Endothelial cell of umbilical vein (primary cell): ENCODE results near the gene HES3. TPM values are rescaled to one million over a fixed set of nuclear protein-coding genes. Genes with fewer than 3 reads are reported as not detected.

ENCODE experiments used
- BruUV-seq: library from RNA; stranded (reverse); fragments of 400-500 nt; replicated peaks from 2 replicates; lab custom pipeline; 2021; lab: Mats Ljungman, UMichigan
- CTCF ChIA-PET: fragments of 300-600, 350-600 bp; sonication (Branson Sonifier 250); formaldehyde crosslinking; loops from one replicate; lab custom pipeline; 2021; ENCODE audit warnings: antibody characterized with exemption, inconsistent platforms; lab: Charles Lee
- POLR2A ChIA-PET: fragments of 300-600, 350-600 bp; sonication (Branson Sonifier 250); formaldehyde crosslinking; loops from one replicate; lab custom pipeline; 2021; ENCODE audit warnings: antibody characterized with exemption, inconsistent platforms; lab: Charles Lee
- DNase-seq: peaks from one replicate; pipeline ENCODE4 v3.0.0-alpha.2; 2011; ENCODE audit warnings: low read depth, low spot score
- FAIRE-seq: peaks from 2 replicates; lab custom pipeline; 2011; peaks lifted over from hg19 to GRCh38; lab: Jason Lieb, UNC
- H2AFZ ChIP-seq: 2 replicates; pipeline ENCODE4 v1.6.0; 2012; ENCODE audit warnings: low read depth, low read length, control low read depth, inconsistent platforms
- H3K27ac ChIP-seq: 2 replicates; pipeline ENCODE4 v1.5.1; 2011; ENCODE audit warnings: low read depth, mild to moderate bottlenecking, control low read depth, low read length, moderate library complexity; ENCODE audit not compliant: insufficient read depth
- H3K27me3 ChIP-seq, 2 experiments: 2 replicates each; pipeline versions ENCODE4 v1.6.0 to v1.6.1; 2011; ENCODE audit warnings: low read length in 2 of 2, mixed read lengths in 1 of 2; ENCODE audit not compliant: control insufficient read depth in 2 of 2, insufficient read depth in 2 of 2
- H3K36me3 ChIP-seq, 2 experiments: 2 replicates in 1 of 2; 3 replicates in 1 of 2; pipeline ENCODE4 v1.5.1; 2011; ENCODE audit warnings: low read length in 2 of 2, mild to moderate bottlenecking in 1 of 2, moderate library complexity in 1 of 2; ENCODE audit not compliant: control insufficient read depth in 2 of 2, insufficient read depth in 2 of 2; ENCODE audit errors: extremely low read depth in 1 of 2
- H3K4me1 ChIP-seq: 3 replicates; pipeline ENCODE4 v1.5.1; 2011; ENCODE audit warnings: mild to moderate bottlenecking, low read length; ENCODE audit not compliant: control insufficient read depth, insufficient read depth; ENCODE audit errors: extremely low read depth
- H3K4me2 ChIP-seq: 2 replicates; pipeline ENCODE4 v1.6.1; 2011; ENCODE audit warnings: low read length, control low read depth, mixed read lengths; ENCODE audit not compliant: insufficient read depth
- H3K4me3 ChIP-seq, 3 experiments: fragments of 200-600 bp in 1 of 3; sonication (generic), shearing (Covaris generic) in 1 of 3; replicated peaks in 1 of 3; 2 replicates each; pipeline ENCODE4 v1.5.1; 2011 to 2016; ENCODE audit warnings: control low read depth in 3 of 3, low read length in 3 of 3, mild to moderate bottlenecking in 2 of 3, inconsistent platforms in 1 of 3, low read depth in 1 of 3, moderate library complexity in 1 of 3; ENCODE audit not compliant: insufficient read depth in 1 of 3
- H3K79me2 ChIP-seq: 2 replicates; pipeline ENCODE4 v1.6.0; 2012; ENCODE audit warnings: low read length, inconsistent platforms; ENCODE audit not compliant: control insufficient read depth, insufficient read depth
- H3K9ac ChIP-seq: replicated peaks from 2 replicates; pipeline ENCODE3; 2011; ENCODE audit warnings: low read length, control low read depth; ENCODE audit not compliant: insufficient read depth; ENCODE audit errors: extremely low read depth
- H3K9me1 ChIP-seq: replicated peaks from 3 replicates; pipeline ENCODE4 v1.6.0; 2011; ENCODE audit warnings: mild to moderate bottlenecking, low read length; ENCODE audit not compliant: control insufficient read depth, insufficient read depth; ENCODE audit errors: extremely low read depth
- H3K9me3 ChIP-seq: replicated peaks from 2 replicates; pipeline ENCODE4 v1.5.1; 2012; ENCODE audit warnings: low read length, inconsistent platforms; ENCODE audit not compliant: control insufficient read depth, insufficient read depth
- H4K20me1 ChIP-seq: replicated peaks from 2 replicates; pipeline ENCODE3; 2011; ENCODE audit warnings: mild to moderate bottlenecking, low read length; ENCODE audit not compliant: control insufficient read depth, insufficient read depth; ENCODE audit errors: extremely low read depth
- EZH2 ChIP-seq: IDR thresholded peaks from 2 replicates; pipeline ENCODE4 v1.6.1; 2012; ENCODE audit warnings: borderline replicate concordance, low read depth, mild to moderate bottlenecking, moderate library complexity, low read length, inconsistent platforms; ENCODE audit not compliant: severe bottlenecking
- MYC ChIP-seq: IDR thresholded peaks from one replicate; pipeline ENCODE4 v1.6.1; 2011; ENCODE audit warnings: mild to moderate bottlenecking, low read depth, low read length
- dilution Hi-C: fragments of 300-500 bp; cut with MboI; formaldehyde crosslinking; loops from one replicate; pipeline ENCODE4 v1.15.0; 2019; ENCODE audit warnings: low sequenced_read_pairs; ENCODE audit not compliant: extremely low pct_ligation_motif_present
- intact Hi-C: fragments of 100-400 bp; cut with micrococcal nuclease; formaldehyde crosslinking; loops from one replicate; pipeline ENCODE4 v1.10.0; 2022
- polyA plus RNA-seq, 4 experiments: library from polyadenylated mRNA; depleted of rRNA in 3 of 4; stranded (reverse) in 3 of 4; unstranded in 1 of 4; fragments of >200 nt; gene quantifications; 2 replicates each; pipeline versions ENCODE4 v1.2.1 to v1.2.3, GENCODE V29; 2011 to 2012; ENCODE audit warnings: missing spikeins in 1 of 4
- total RNA-seq: library from RNA; stranded (reverse); gene quantifications from 2 replicates; pipeline ENCODE4 v1.2.3, GENCODE V29; 2021
- TF ChIP-seq, protein P1 (sequence below), 2 donors: IDR thresholded peaks; 1 replicate in 1 of 2; 2 replicates in 1 of 2; pipeline ENCODE4 v1.5.1; 2011; ENCODE audit warnings: low read length in 2 of 2, mild to moderate bottlenecking in 2 of 2, moderate library complexity in 2 of 2, control low read depth in 1 of 2, inconsistent platforms in 1 of 2, low read depth in 1 of 2; ENCODE audit not compliant: insufficient read depth in 1 of 2; ENCODE audit errors: extremely low read depth in 1 of 2

Gene HES3
- total and polyA plus RNA-seq, 2 donors (not counting 3 experiments of a cell fraction or from before 2014, with no cell fraction given), result not detected

- DNase-seq (no peak), FAIRE-seq (no peak)
- intact Hi-C loops (loop anchor here (2.0 kb wide), 1 partner anchor 183 kb away; no protein-coding TSS in a partner anchor), dilution Hi-C loops (no loop called here)
- ChIA-PET CTCF (interaction anchor here (0.7 to 3.3 kb wide), 10 partner anchors 14 to 200 kb away, joined by 3 to 33 read pairs (median 4); partner anchors contain the start of gene RNF207), POLR2A (no interaction called here)
- Histone ChIP-seq H3K27me3 (peaks cover 41 to 50% of the 10 kb centered on the region in 2 experiments), H3K27ac (no peak overlapping the region), H2AFZ (no peak overlapping the region), H3K4me2 (no peak overlapping the region), H3K9me1 (no peaks in the 10 kb centered on the region), H4K20me1 (no peaks in the 10 kb centered on the region), H3K4me3 (no peak overlapping the region), H3K36me3 (no peaks in the 10 kb centered on the region), H3K9me3 (no peaks in the 10 kb centered on the region), H3K79me2 (no peaks in the 10 kb centered on the region), H3K9ac (no peak overlapping the region), H3K4me1 (peaks cover 5% of the 10 kb centered on the region)
- BruUV-seq, result no TSS peak
- TF ChIP-seq MYC (no peak), EZH2 (peak; percentile 99)
These were observed 1.9 kb upstream of the HES3 start for GRCh38 chr1:6241887-6242740.

GRCh38 chr1:6243053-6243834 is 735 bp upstream of the HES3 start:
- Histone ChIP-seq H3K9me1 (no peaks in the 10 kb centered on the region), H4K20me1 (no peaks in the 10 kb centered on the region), H3K4me3 (no peak overlapping the region), H2AFZ (no peak overlapping the region), H3K9me3 (no peaks in the 10 kb centered on the region), H3K9ac (no peak overlapping the region), H3K27ac (no peak overlapping the region), H3K4me2 (no peak overlapping the region), H3K4me1 (peaks cover 5% of the 10 kb centered on the region), H3K27me3 (peaks cover 41 to 50% of the 10 kb centered on the region in 2 experiments), H3K36me3 (no peaks in the 10 kb centered on the region), H3K79me2 (no peaks in the 10 kb centered on the region)
- no peak for DNase-seq
- CTCF ChIA-PET, result interaction anchor here (1.3 to 3.3 kb wide), 5 partner anchors 134 to 201 kb away, joined by 3 to 33 read pairs (median 5); no protein-coding TSS in a partner anchor
- intact Hi-C loops (no loop called here), dilution Hi-C loops (no loop called here)
- no TSS peak for BruUV-seq
- POLR2A ChIA-PET, result no interaction called here
- no peak for FAIRE-seq
- TF ChIP-seq, protein P1, sequence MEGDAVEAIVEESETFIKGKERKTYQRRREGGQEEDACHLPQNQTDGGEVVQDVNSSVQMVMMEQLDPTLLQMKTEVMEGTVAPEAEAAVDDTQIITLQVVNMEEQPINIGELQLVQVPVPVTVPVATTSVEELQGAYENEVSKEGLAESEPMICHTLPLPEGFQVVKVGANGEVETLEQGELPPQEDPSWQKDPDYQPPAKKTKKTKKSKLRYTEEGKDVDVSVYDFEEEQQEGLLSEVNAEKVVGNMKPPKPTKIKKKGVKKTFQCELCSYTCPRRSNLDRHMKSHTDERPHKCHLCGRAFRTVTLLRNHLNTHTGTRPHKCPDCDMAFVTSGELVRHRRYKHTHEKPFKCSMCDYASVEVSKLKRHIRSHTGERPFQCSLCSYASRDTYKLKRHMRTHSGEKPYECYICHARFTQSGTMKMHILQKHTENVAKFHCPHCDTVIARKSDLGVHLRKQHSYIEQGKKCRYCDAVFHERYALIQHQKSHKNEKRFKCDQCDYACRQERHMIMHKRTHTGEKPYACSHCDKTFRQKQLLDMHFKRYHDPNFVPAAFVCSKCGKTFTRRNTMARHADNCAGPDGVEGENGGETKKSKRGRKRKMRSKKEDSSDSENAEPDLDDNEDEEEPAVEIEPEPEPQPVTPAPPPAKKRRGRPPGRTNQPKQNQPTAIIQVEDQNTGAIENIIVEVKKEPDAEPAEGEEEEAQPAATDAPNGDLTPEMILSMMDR (IDR thresholded peaks at IDR 0.05; ENCODE audit: extremely low read depth in 1 of 2, insufficient read depth in 1 of 2, low read depth in 1 of 2, low read length in 2 of 2), result no peak
- TF ChIP-seq EZH2, result peak; percentile 89
